ENCODE results near the gene ZMAT2. TPM values are rescaled to one million over a fixed set of nuclear protein-coding genes. Genes with fewer than 3 reads are reported as not detected.
A peak's percentile ranks its signal among the peaks of the same experiment; 100 is the strongest.

ZMAT2 gene
- total and polyA plus RNA-seq, 10 of the 15 experiments (the other 5 are each of a cell fraction or from before 2014, with no cell fraction given): 28.1 to 102 (median 42.9) TPM

GRCh38 chr5:140725799-140726471, 25.7 kb downstream of the ZMAT2 start (continued):
- peak; percentile 63; the same call in 1 of the 2 replicates for TF ChIP-seq ZBTB40 (IDR thresholded peaks at IDR 0.05; ENCODE audit: borderline replicate concordance)
- no peak; the same call in 1 of the 2 replicates for TF ChIP-seq HCFC1 (IDR thresholded peaks at IDR 0.05; ENCODE audit: low read length)
- peak; percentile 71 to 79 for TF ChIP-seq IKZF2 (IDR thresholded peaks at IDR 0.05)
- TF ChIP-seq EP300 (IDR thresholded peaks at IDR 0.05; ENCODE audit: borderline replicate concordance in 1 of 2, control insufficient read depth in 1 of 2, low read depth in 2 of 2, low read length in 2 of 2): peak in 1 of 2 experiments; percentile 53; a peak in 1 of 4 replicates
- 0 out of 2 replicates have a peak, but pooled peaks have one; percentile 15 for TF ChIP-seq NFIC (IDR thresholded peaks at IDR 0.05; ENCODE audit: low read depth, low read length)
- peak; percentile 35; the same call in 1 of the 3 replicates for TF ChIP-seq POU2F2 (IDR thresholded peaks at IDR 0.05; ENCODE audit: borderline replicate concordance, low read depth, low read length)
- TF ChIP-seq SUZ12 (IDR thresholded peaks at IDR 0.05; ENCODE audit: unreplicated experiment): no peak
- TF ChIP-seq ZNF384 (IDR thresholded peaks at IDR 0.05; ENCODE audit: borderline replicate concordance, low read depth, low read length): no peak
- peak; percentile 91 for TF ChIP-seq ZSCAN29 (IDR thresholded peaks at IDR 0.05)
- TF ChIP-seq REST (IDR thresholded peaks at IDR 0.05; ENCODE audit: low read depth, low read length): peak; percentile 91
- no peak for TF ChIP-seq ZNF207 (IDR thresholded peaks at IDR 0.05; ENCODE audit: borderline replicate concordance)
- TF ChIP-seq MTA2 (IDR thresholded peaks at IDR 0.05; ENCODE audit: low read depth): 0 out of 2 replicates have a peak, but pooled peaks have one; percentile 11
- 0 out of 2 replicates have a peak, but pooled peaks have one; percentile 59 for TF ChIP-seq SMARCA5 (IDR thresholded peaks at IDR 0.05)
- peak; percentile 38; the same call in 1 of the 2 replicates for TF ChIP-seq PKNOX1 (IDR thresholded peaks at IDR 0.05)
- peak; percentile 94 for TF ChIP-seq CREB1 (IDR thresholded peaks at IDR 0.05; ENCODE audit: low read depth)
